ENCODE results near the gene PRKAA1.
A peak's percentile ranks its signal among the peaks of the same experiment; 100 is the strongest.

Gene PRKAA1

GRCh38 chr5:40832345-40832744 lies 34.2 kb upstream of the PRKAA1 start:
- TF ChIP-seq, protein P1, sequence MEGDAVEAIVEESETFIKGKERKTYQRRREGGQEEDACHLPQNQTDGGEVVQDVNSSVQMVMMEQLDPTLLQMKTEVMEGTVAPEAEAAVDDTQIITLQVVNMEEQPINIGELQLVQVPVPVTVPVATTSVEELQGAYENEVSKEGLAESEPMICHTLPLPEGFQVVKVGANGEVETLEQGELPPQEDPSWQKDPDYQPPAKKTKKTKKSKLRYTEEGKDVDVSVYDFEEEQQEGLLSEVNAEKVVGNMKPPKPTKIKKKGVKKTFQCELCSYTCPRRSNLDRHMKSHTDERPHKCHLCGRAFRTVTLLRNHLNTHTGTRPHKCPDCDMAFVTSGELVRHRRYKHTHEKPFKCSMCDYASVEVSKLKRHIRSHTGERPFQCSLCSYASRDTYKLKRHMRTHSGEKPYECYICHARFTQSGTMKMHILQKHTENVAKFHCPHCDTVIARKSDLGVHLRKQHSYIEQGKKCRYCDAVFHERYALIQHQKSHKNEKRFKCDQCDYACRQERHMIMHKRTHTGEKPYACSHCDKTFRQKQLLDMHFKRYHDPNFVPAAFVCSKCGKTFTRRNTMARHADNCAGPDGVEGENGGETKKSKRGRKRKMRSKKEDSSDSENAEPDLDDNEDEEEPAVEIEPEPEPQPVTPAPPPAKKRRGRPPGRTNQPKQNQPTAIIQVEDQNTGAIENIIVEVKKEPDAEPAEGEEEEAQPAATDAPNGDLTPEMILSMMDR (IDR thresholded peaks at IDR 0.05; ENCODE audit: low read depth, low read length, missing control alignments) = no peak
- Histone ChIP-seq H3K27me3 (replicated peaks) (no peaks in the 10 kb centered on the region), H3K36me3 (replicated peaks) (peaks cover 74% of the 10 kb centered on the region), H3K27ac (peak overlapping the region; percentile 20), H3K4me3 (ENCODE audit: low read depth, low read length) (peak overlapping the region; percentile 94)
- DNase-seq = no peak
- in situ Hi-C loops (cut with HindIII; ENCODE audit: low pct_ligation_motif_present, low sequenced_read_pairs) = no loop called here

- Histone ChIP-seq H3K4me3 (ENCODE audit: low read depth, low read length) (no peak overlapping the region), H3K27me3 (replicated peaks) (no peaks in the 10 kb centered on the region), H3K27ac (peak overlapping the region; percentile 20), H3K36me3 (replicated peaks) (peaks cover 81% of the 10 kb centered on the region)
- DNase-seq = no peak
- in situ Hi-C loops (cut with HindIII; ENCODE audit: low pct_ligation_motif_present, low sequenced_read_pairs) = no loop called here
- TF ChIP-seq, protein P1 (IDR thresholded peaks at IDR 0.05; ENCODE audit: low read depth, low read length, missing control alignments) = no peak
Observed at GRCh38 chr5:40831346-40832210, 33.4 kb upstream of the PRKAA1 start.

- Histone ChIP-seq H3K36me3 (replicated peaks) (peaks cover 95% of the 10 kb centered on the region), H3K27ac (no peak overlapping the region), H3K27me3 (replicated peaks) (no peaks in the 10 kb centered on the region), H3K4me3 (ENCODE audit: low read depth, low read length) (no peak overlapping the region)
- in situ Hi-C loops (cut with HindIII; ENCODE audit: low pct_ligation_motif_present, low sequenced_read_pairs) = no loop called here
- TF ChIP-seq, protein P1 (IDR thresholded peaks at IDR 0.05; ENCODE audit: low read depth, low read length, missing control alignments) = no peak
- no peak for DNase-seq
Observed at GRCh38 chr5:40829748-40830533, 31.8 kb upstream of the PRKAA1 start.

DNA sequence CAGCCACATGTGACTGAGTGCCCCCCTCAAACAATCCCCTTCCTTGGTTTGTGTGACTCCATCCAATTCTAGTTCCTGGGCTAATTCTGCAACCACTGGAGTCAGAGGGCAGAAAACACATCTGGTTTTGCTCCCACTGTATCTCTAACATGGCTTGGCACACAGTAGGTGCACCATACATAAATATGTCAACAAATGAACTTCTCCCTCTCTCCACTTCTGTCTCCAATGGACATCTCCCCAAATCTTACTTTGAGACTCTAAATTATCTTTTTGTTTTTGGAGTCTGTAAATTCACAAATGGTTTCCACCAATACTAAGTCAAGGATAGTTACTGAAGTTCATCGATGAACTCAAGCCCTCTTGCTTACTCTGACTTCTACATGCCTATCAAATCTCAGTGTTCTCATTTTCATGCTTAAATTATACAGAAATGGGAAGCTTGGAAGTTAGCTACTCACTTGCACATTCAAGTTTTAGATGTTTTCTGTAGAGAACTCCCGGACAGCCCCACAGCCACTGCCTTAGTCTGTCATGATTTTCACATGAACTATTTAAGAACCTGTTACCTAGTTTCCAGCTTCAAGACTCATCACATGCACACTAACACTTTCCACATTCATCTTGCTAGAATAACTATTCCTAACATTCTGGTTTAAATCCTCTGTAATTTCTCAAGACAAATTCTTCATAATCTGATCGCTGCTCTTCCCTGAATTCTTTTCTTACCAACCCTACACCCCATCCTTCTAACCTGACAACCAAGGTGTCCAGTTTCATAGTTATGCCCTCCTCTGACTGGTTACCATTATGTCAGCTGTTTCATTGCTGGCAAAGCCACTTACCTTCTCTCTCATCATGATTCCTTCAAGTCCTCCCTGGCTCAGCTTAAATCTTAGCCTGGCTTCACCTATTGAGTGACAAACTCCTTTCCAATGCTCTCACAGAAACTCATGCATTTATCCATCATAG lies 30.8 kb upstream of the PRKAA1 start:
- H3K27me3 ChIP-seq (replicated peaks) = no peaks in the 10 kb centered on the region
- in situ Hi-C loops (cut with HindIII; ENCODE audit: low pct_ligation_motif_present, low sequenced_read_pairs) = no loop called here
- TF ChIP-seq, protein P1 (IDR thresholded peaks at IDR 0.05; ENCODE audit: low read depth, low read length, missing control alignments) = no peak
- peaks cover 87% of the 10 kb centered on the region for H3K36me3 ChIP-seq (replicated peaks)
- no peak overlapping the region for H3K4me3 ChIP-seq (ENCODE audit: low read depth, low read length)
- DNase-seq = no peak
- H3K27ac ChIP-seq = no peak overlapping the region

- H3K27me3 ChIP-seq (replicated peaks) = no peaks in the 10 kb centered on the region
- in situ Hi-C loops (cut with HindIII; ENCODE audit: low pct_ligation_motif_present, low sequenced_read_pairs) = no loop called here
Observed at GRCh38 chr5:40828021-40828631, 30.0 kb upstream of the PRKAA1 start.

More at GRCh38 chr5:40828021-40828631, 30.0 kb upstream of the PRKAA1 start:
- H3K4me3 ChIP-seq (ENCODE audit: low read depth, low read length) = no peak overlapping the region
- H3K36me3 ChIP-seq (replicated peaks) = peaks cover 78% of the 10 kb centered on the region
- no peak overlapping the region for H3K27ac ChIP-seq
- TF ChIP-seq, protein P1 (IDR thresholded peaks at IDR 0.05; ENCODE audit: low read depth, low read length, missing control alignments) = no peak
- DNase-seq = no peak
